SK-N-SH treated with all-trans-retinoic acid at 6 μM for 48 hours (cell line): ENCODE measurements around the gene EMSY.

Source experiments
- ATAC-seq: fragments of 200-7000 bp; cut with Tn5 transposase; 3 replicates; pipeline ENCODE4 v1.9.1; 2020; ENCODE audit warnings: mild to moderate bottlenecking, moderate library complexity
- ARNTL ChIP-seq: fragments of 450-650 bp; formaldehyde crosslinking; IDR thresholded peaks from 2 replicates; pipeline ENCODE4 v1.5.0; 2020; ENCODE audit warnings: low read depth, mild to moderate bottlenecking, moderate library complexity, borderline replicate concordance
- BACH2 ChIP-seq: fragments of 250-450 bp; sonication (Bioruptor Pico); IDR thresholded peaks from 2 replicates; pipeline ENCODE4 v1.9.0; 2021; ENCODE audit warnings: mild to moderate bottlenecking, borderline replicate concordance
- CSDC2 ChIP-seq: fragments of 250-450 bp; sonication (Bioruptor Pico); IDR thresholded peaks from 2 replicates; pipeline ENCODE4 v1.5.0; 2020; ENCODE audit warnings: mild to moderate bottlenecking, moderate library complexity
- ESRRG ChIP-seq: fragments of 250-450 bp; sonication (Bioruptor Pico); IDR thresholded peaks from 2 replicates; pipeline ENCODE4 v1.6.1; 2021; ENCODE audit warnings: mild to moderate bottlenecking
- GLIS3 ChIP-seq: fragments of 250-450 bp; sonication (Bioruptor Pico); IDR thresholded peaks from 2 replicates; pipeline ENCODE4 v1.5.0; 2020; ENCODE audit warnings: mild to moderate bottlenecking, moderate library complexity
- ISL1 ChIP-seq: fragments of 250-450 bp; sonication (Bioruptor Pico); IDR thresholded peaks from 2 replicates; pipeline ENCODE4 v2.1.2; 2022; ENCODE audit warnings: mild to moderate bottlenecking, moderate library complexity
- OSR1 ChIP-seq: fragments of 250-450 bp; sonication (Bioruptor Pico); IDR thresholded peaks from 2 replicates; pipeline ENCODE4 v1.8.0; 2022; ENCODE audit warnings: moderate library complexity, mild to moderate bottlenecking, inconsistent platforms
- PPARA ChIP-seq: fragments of 250-450 bp; sonication (Bioruptor Pico); IDR thresholded peaks from 2 replicates; pipeline ENCODE4 v1.5.0; 2020; ENCODE audit warnings: mild to moderate bottlenecking, borderline replicate concordance
- RARB ChIP-seq: fragments of 250-450 bp; sonication (Bioruptor Pico); IDR thresholded peaks from 2 replicates; pipeline ENCODE4 v1.8.0; 2021; ENCODE audit warnings: mild to moderate bottlenecking, moderate library complexity
- SNAI2 ChIP-seq: fragments of 250-450 bp; sonication (Bioruptor Pico); IDR thresholded peaks from 2 replicates; pipeline ENCODE4 v1.5.0; 2020; ENCODE audit warnings: mild to moderate bottlenecking, moderate library complexity
- TCF4 ChIP-seq: fragments of 250-450 bp; sonication (Bioruptor Pico); IDR thresholded peaks from 2 replicates; pipeline ENCODE4 v1.8.0; 2021; ENCODE audit warnings: mild to moderate bottlenecking, moderate library complexity, borderline replicate concordance
- ZC3H10 ChIP-seq: fragments of 250-450 bp; sonication (Bioruptor Pico); IDR thresholded peaks from 2 replicates; pipeline ENCODE4 v1.5.1; 2021; ENCODE audit warnings: mild to moderate bottlenecking, moderate library complexity
- ZFP3 ChIP-seq: fragments of 250-450 bp; sonication (Bioruptor Pico); IDR thresholded peaks from 2 replicates; pipeline ENCODE4 v1.5.0; 2020; ENCODE audit warnings: mild to moderate bottlenecking, moderate library complexity
- ZFP30 ChIP-seq: fragments of 450-650 bp; formaldehyde crosslinking; IDR thresholded peaks from 2 replicates; pipeline ENCODE4 v1.5.0; 2022; ENCODE audit warnings: mild to moderate bottlenecking, moderate library complexity
- ZNF565 ChIP-seq: fragments of 450-650 bp; formaldehyde crosslinking; conservative IDR thresholded peaks from 2 replicates; pipeline ENCODE4 v1.5.0; 2020; ENCODE audit warnings: low read depth, mild to moderate bottlenecking, moderate library complexity
- ZNF70 ChIP-seq: fragments of 450-650 bp; formaldehyde crosslinking; IDR thresholded peaks from 2 replicates; pipeline ENCODE4 v1.5.0; 2020; ENCODE audit warnings: mild to moderate bottlenecking, moderate library complexity
- ZNF8 ChIP-seq: fragments of 450-650 bp; formaldehyde crosslinking; IDR thresholded peaks from 2 replicates; pipeline ENCODE4 v1.5.0; 2020; ENCODE audit warnings: mild to moderate bottlenecking, moderate library complexity
- TF ChIP-seq, protein P1 (sequence below): fragments of 250-450 bp; sonication (Bioruptor Pico); IDR thresholded peaks from 2 replicates; pipeline ENCODE4 v1.8.0; 2020; ENCODE audit warnings: mild to moderate bottlenecking, moderate library complexity, borderline replicate concordance
- TF ChIP-seq, protein P2 (sequence below): fragments of 250-450 bp; sonication (Bioruptor Pico); IDR thresholded peaks from 2 replicates; pipeline ENCODE4 v1.5.0; 2020; ENCODE audit warnings: mild to moderate bottlenecking, moderate library complexity
- TF ChIP-seq, protein P3 (sequence below): fragments of 250-450 bp; sonication (Bioruptor Pico); IDR thresholded peaks from 2 replicates; pipeline ENCODE4 v1.5.1; 2021; ENCODE audit warnings: mild to moderate bottlenecking, moderate library complexity
- TF ChIP-seq, protein P4 (sequence below): fragments of 250-450 bp; sonication (Bioruptor Pico); IDR thresholded peaks from 2 replicates; pipeline ENCODE4 v1.8.0; 2021; ENCODE audit warnings: low read depth, mild to moderate bottlenecking, moderate library complexity, borderline replicate concordance
- TF ChIP-seq, protein P5 (sequence below): fragments of 250-450 bp; sonication (Bioruptor Pico); IDR thresholded peaks from 2 replicates; pipeline ENCODE4 v1.5.1; 2020; ENCODE audit warnings: low read depth, mild to moderate bottlenecking, moderate library complexity

The EMSY gene

DNA sequence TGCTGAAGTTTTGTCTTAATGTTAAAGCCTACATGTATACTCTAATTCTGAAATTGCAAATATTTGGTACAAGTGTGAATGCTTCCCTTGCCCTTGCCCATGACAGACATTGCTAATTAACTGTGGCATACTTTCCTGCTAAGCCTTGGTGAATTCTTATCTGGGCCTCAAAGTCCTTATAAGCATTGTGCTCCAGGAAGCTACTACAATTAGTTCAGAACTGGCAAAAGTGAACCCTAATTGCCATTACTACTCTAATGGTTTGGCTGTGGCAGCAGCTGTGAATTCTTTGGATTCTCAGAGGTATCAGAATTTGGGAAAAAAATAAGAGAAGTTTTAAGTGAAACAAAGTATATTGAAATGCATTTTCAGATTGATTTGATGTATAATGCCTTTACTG is 24.3 kb downstream of the EMSY start:
- ATAC-seq = no peak
- TF ChIP-seq PPARA (CRISPR knock-in tag) = no peak
- no peak for TF ChIP-seq ZNF8 (CRISPR knock-in tag)
- TF ChIP-seq ZNF70 (CRISPR knock-in tag) = no peak
- TF ChIP-seq, protein P1, sequence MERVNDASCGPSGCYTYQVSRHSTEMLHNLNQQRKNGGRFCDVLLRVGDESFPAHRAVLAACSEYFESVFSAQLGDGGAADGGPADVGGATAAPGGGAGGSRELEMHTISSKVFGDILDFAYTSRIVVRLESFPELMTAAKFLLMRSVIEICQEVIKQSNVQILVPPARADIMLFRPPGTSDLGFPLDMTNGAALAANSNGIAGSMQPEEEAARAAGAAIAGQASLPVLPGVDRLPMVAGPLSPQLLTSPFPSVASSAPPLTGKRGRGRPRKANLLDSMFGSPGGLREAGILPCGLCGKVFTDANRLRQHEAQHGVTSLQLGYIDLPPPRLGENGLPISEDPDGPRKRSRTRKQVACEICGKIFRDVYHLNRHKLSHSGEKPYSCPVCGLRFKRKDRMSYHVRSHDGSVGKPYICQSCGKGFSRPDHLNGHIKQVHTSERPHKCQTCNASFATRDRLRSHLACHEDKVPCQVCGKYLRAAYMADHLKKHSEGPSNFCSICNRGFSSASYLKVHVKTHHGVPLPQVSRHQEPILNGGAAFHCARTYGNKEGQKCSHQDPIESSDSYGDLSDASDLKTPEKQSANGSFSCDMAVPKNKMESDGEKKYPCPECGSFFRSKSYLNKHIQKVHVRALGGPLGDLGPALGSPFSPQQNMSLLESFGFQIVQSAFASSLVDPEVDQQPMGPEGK (CRISPR knock-in tag) = no peak
- TF ChIP-seq, protein P2, sequence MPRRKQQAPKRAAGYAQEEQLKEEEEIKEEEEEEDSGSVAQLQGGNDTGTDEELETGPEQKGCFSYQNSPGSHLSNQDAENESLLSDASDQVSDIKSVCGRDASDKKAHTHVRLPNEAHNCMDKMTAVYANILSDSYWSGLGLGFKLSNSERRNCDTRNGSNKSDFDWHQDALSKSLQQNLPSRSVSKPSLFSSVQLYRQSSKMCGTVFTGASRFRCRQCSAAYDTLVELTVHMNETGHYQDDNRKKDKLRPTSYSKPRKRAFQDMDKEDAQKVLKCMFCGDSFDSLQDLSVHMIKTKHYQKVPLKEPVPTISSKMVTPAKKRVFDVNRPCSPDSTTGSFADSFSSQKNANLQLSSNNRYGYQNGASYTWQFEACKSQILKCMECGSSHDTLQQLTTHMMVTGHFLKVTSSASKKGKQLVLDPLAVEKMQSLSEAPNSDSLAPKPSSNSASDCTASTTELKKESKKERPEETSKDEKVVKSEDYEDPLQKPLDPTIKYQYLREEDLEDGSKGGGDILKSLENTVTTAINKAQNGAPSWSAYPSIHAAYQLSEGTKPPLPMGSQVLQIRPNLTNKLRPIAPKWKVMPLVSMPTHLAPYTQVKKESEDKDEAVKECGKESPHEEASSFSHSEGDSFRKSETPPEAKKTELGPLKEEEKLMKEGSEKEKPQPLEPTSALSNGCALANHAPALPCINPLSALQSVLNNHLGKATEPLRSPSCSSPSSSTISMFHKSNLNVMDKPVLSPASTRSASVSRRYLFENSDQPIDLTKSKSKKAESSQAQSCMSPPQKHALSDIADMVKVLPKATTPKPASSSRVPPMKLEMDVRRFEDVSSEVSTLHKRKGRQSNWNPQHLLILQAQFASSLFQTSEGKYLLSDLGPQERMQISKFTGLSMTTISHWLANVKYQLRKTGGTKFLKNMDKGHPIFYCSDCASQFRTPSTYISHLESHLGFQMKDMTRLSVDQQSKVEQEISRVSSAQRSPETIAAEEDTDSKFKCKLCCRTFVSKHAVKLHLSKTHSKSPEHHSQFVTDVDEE (CRISPR knock-in tag) = no peak
- TF ChIP-seq ISL1 (CRISPR knock-in tag) = no peak
- TF ChIP-seq ZNF565 (CRISPR knock-in tag) = no peak
- TF ChIP-seq ZFP30 = no peak
- TF ChIP-seq, protein P3, sequence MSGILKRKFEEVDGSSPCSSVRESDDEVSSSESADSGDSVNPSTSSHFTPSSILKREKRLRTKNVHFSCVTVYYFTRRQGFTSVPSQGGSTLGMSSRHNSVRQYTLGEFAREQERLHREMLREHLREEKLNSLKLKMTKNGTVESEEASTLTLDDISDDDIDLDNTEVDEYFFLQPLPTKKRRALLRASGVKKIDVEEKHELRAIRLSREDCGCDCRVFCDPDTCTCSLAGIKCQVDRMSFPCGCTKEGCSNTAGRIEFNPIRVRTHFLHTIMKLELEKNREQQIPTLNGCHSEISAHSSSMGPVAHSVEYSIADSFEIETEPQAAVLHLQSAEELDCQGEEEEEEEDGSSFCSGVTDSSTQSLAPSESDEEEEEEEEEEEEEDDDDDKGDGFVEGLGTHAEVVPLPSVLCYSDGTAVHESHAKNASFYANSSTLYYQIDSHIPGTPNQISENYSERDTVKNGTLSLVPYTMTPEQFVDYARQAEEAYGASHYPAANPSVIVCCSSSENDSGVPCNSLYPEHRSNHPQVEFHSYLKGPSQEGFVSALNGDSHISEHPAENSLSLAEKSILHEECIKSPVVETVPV (CRISPR knock-in tag) = no peak
- TF ChIP-seq, protein P4, sequence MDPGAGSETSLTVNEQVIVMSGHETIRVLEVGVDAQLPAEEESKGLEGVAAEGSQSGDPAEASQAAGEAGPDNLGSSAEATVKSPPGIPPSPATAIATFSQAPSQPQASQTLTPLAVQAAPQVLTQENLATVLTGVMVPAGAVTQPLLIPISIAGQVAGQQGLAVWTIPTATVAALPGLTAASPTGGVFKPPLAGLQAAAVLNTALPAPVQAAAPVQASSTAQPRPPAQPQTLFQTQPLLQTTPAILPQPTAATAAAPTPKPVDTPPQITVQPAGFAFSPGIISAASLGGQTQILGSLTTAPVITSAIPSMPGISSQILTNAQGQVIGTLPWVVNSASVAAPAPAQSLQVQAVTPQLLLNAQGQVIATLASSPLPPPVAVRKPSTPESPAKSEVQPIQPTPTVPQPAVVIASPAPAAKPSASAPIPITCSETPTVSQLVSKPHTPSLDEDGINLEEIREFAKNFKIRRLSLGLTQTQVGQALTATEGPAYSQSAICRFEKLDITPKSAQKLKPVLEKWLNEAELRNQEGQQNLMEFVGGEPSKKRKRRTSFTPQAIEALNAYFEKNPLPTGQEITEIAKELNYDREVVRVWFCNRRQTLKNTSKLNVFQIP (CRISPR knock-in tag) = no peak
- no peak for TF ChIP-seq RARB (CRISPR knock-in tag)
- no peak for TF ChIP-seq ZC3H10 (CRISPR knock-in tag)
- TF ChIP-seq OSR1 (CRISPR knock-in tag) = no peak
- TF ChIP-seq TCF4 (CRISPR knock-in tag) = no peak
- no peak for TF ChIP-seq GLIS3 (CRISPR knock-in tag)
- TF ChIP-seq ESRRG (CRISPR knock-in tag) = no peak

DNA sequence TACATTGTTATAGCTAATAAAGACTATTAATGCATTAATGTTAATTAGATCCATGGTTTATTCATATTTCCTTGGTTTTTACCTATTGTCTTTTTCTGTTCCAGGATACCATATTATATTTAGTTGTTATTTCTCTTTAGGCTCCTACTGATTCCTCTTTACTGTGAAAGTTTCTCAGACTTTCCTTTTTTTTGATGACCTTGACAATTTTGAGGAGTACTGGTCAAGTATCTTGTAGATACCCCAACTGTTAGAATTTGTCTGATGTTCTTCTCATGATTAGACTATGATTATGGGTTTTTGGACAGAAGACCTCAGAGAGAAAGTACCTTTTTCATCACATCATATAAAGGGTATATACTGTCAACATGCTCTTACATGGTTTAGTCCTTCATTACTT is 26.6 kb downstream of the EMSY start:
- ATAC-seq = no peak
- TF ChIP-seq BACH2 (CRISPR knock-in tag) (no peak), GLIS3 (CRISPR knock-in tag) (no peak), CSDC2 (no peak), ZNF70 (CRISPR knock-in tag) (no peak), ESRRG (CRISPR knock-in tag) (no peak)
- TF ChIP-seq, protein P1 (CRISPR knock-in tag) = no peak
- TF ChIP-seq, all 23 proteins: peak for 0

DNA sequence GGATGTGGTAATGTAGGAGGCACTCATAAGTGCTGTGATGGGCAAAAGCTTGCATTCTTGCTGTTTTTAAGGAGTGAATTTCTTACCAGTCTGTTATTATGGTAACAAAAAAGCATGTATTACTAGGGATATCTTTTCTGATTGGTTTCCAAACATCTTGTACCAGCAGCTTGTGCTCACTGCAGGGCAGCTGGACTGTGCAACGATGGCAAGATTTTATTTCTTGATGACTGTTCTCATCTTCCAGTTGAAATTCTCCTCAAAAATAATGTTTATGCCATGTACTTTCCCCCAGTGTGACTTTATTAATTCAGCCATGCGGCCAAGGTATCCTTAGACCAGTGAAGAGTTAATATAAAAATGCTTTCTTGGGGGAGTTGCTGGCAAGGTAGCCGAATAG is 35.4 kb downstream of the EMSY start:
- ATAC-seq = no peak
- TF ChIP-seq ISL1 (CRISPR knock-in tag) (no peak), OSR1 (CRISPR knock-in tag) (no peak), GLIS3 (CRISPR knock-in tag) (no peak), RARB (CRISPR knock-in tag) (no peak), ARNTL (no peak), CSDC2 (no peak), ZNF565 (CRISPR knock-in tag) (no peak), ZFP3 (CRISPR knock-in tag) (no peak), PPARA (CRISPR knock-in tag) (no peak), ZFP30 (no peak), ZNF8 (CRISPR knock-in tag) (no peak), SNAI2 (CRISPR knock-in tag) (no peak)
- TF ChIP-seq, protein P1 (CRISPR knock-in tag) = no peak
- TF ChIP-seq, protein P5, sequence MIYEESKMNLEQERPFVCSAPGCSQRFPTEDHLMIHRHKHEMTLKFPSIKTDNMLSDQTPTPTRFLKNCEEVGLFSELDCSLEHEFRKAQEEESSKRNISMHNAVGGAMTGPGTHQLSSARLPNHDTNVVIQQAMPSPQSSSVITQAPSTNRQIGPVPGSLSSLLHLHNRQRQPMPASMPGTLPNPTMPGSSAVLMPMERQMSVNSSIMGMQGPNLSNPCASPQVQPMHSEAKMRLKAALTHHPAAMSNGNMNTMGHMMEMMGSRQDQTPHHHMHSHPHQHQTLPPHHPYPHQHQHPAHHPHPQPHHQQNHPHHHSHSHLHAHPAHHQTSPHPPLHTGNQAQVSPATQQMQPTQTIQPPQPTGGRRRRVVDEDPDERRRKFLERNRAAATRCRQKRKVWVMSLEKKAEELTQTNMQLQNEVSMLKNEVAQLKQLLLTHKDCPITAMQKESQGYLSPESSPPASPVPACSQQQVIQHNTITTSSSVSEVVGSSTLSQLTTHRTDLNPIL (CRISPR knock-in tag) = no peak
